NCI-H146 treated with DMSO at 0.1 percent for 48 hours (cell line): Measurements from ENCODE around the gene PGK2.

Source experiments
- DNase-seq: peaks from one replicate; lab custom pipeline; 2025; ENCODE audit not compliant: unreplicated experiment; lab: John Stamatoyannopoulos, UW

The PGK2 gene

GRCh38 chr6:49739423-49739822 is 47.7 kb downstream of the PGK2 start:
- DNase-seq, result no peak

GRCh38 chr6:49736017-49736508 is 51.0 kb downstream of the PGK2 start:
- DNase-seq, result no peak
